Measurements from ENCODE around the gene SLC6A19.
A peak's percentile ranks its signal among the peaks of the same experiment; 100 is the strongest.
"Not testable (repeated sequence)": the region's sequence is repeated elsewhere in the genome, so short reads cannot be mapped to it uniquely, and the experiment has no call there.

The SLC6A19 gene

GRCh38 chr5:1267464-1267863 lies 66.1 kb downstream of the SLC6A19 start:
- DNase-seq (ENCODE audit: low read depth), result not testable (repeated sequence)

GRCh38 chr5:1268056-1268455 lies 66.7 kb downstream of the SLC6A19 start:
- DNase-seq (ENCODE audit: low read depth), result no peak

DNA sequence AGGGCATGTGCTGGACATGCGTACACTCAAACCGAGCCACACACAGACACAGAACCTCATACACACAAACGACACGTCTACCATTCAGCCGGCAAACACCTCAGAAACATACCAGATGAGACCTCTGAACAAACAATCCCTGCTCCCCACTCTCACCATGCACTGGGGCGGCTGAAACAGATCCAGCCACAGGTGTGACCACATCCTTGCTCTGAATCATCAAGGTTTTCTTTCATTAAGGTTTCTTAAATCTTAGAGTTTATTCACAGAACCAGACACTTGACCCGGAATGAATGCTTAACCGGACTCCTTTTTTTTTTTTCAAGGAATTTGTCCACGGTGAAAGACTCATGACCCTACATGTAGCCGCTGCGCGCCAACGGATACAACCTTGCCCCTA lies 67.3 kb downstream of the SLC6A19 start:
- DNase-seq (ENCODE audit: low read depth), result peak; percentile 12

- DNase-seq (ENCODE audit: low read depth), result no peak
These were observed 69.0 kb downstream of the SLC6A19 start for GRCh38 chr5:1270426-1270825.

GRCh38 chr5:1270933-1271914 lies 69.8 kb downstream of the SLC6A19 start:
- no peak for DNase-seq (ENCODE audit: low read depth)

GRCh38 chr5:1272201-1272600 lies 70.8 kb downstream of the SLC6A19 start:
- no peak for DNase-seq (ENCODE audit: low read depth)

- no peak for DNase-seq (ENCODE audit: low read depth)
These were observed 72.3 kb downstream of the SLC6A19 start for GRCh38 chr5:1273745-1274144.

- DNase-seq (ENCODE audit: low read depth), result no peak
These were observed 73.1 kb downstream of the SLC6A19 start for GRCh38 chr5:1274471-1274870.
